ENCODE data around the gene PGAP6.

- TF ChIP-seq POLR2AphosphoS5 (IDR thresholded peaks at IDR 0.05; ENCODE audit: low read depth, low read length): no peak
- TF ChIP-seq TAF1 (IDR thresholded peaks at IDR 0.05; ENCODE audit: low read depth, low read length): no peak
- TF ChIP-seq POLR2A (IDR thresholded peaks at IDR 0.05; ENCODE audit: low read depth, low read length): no peak
- no peak for TF ChIP-seq POU2F2 (IDR thresholded peaks at IDR 0.05; ENCODE audit: low read depth, low read length)
- no peak for TF ChIP-seq SPI1 (IDR thresholded peaks at IDR 0.05; ENCODE audit: low read depth, low read length)
- no peak for TF ChIP-seq PAX5 (IDR thresholded peaks at IDR 0.05; ENCODE audit: insufficient read depth, low read length, severe bottlenecking)
Measured at GRCh38 chr16:430904-431303, 49.1 kb upstream of the PGAP6 start.

Measured in GM12891 (cell line).